Measurements from ENCODE around the gene RAB17.

DNA sequence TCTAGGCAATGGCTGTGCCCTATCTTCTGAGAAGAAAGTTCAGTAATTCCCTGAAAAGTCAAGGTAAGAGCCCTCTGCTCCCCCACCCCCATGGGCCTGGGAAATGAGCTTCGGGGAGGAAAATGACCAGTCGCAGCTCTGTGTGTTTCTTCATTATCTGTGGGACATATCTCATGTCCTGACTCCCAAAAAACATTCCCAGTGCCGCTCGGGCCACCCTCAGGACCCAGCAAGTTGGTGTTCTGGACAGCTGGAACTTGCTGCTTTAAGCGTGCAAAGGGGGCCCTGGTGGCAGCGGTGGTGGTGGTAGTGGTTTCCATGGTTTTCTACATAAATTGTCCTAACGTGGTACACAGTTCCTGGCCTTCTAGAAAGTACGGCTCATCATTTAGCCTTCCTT, 41.3 kb downstream of the RAB17 start:
- TF ChIP-seq, protein P1, sequence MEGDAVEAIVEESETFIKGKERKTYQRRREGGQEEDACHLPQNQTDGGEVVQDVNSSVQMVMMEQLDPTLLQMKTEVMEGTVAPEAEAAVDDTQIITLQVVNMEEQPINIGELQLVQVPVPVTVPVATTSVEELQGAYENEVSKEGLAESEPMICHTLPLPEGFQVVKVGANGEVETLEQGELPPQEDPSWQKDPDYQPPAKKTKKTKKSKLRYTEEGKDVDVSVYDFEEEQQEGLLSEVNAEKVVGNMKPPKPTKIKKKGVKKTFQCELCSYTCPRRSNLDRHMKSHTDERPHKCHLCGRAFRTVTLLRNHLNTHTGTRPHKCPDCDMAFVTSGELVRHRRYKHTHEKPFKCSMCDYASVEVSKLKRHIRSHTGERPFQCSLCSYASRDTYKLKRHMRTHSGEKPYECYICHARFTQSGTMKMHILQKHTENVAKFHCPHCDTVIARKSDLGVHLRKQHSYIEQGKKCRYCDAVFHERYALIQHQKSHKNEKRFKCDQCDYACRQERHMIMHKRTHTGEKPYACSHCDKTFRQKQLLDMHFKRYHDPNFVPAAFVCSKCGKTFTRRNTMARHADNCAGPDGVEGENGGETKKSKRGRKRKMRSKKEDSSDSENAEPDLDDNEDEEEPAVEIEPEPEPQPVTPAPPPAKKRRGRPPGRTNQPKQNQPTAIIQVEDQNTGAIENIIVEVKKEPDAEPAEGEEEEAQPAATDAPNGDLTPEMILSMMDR (IDR thresholded peaks at IDR 0.05; ENCODE audit: low read depth, low read length) = no peak
- no peak for TF ChIP-seq EZH2phosphoT487 (IDR thresholded peaks at IDR 0.05; ENCODE audit: low read depth)

Data from OCI-LY3 (cell line).